ENCODE results near the gene ABCA5. TPM values are rescaled to one million over a fixed set of nuclear protein-coding genes. Genes with fewer than 3 reads are reported as not detected.

Gene ABCA5
- total and polyA plus RNA-seq, 2 of the 13 experiments (the other 11 are each of a cell fraction or from before 2014, with no cell fraction given): 9.7 to 10.1 TPM

GRCh38 chr17:69235338-69236058, 91.4 kb downstream of the ABCA5 start (continued):
- TF ChIP-seq RXRA (CRISPR knock-in tag; IDR thresholded peaks at IDR 0.05) (no peak), ZNF205 (CRISPR knock-in tag; IDR thresholded peaks at IDR 0.05) (0 out of 2 replicates have a peak, but pooled peaks have one; percentile 61), TOPORS (CRISPR knock-in tag; IDR thresholded peaks at IDR 0.05) (no peak), RFXANK (CRISPR knock-in tag; IDR thresholded peaks at IDR 0.05) (no peak), PAF1 (CRISPR knock-in tag; IDR thresholded peaks at IDR 0.05) (no peak), ZNF234 (CRISPR knock-in tag; conservative IDR thresholded peaks at IDR 0.05) (0 out of 2 replicates have a peak, but pooled peaks have one; percentile 27), SNAI1 (CRISPR knock-in tag; IDR thresholded peaks at IDR 0.05; ENCODE audit: borderline replicate concordance) (no peak), CREB3 (CRISPR knock-in tag; IDR thresholded peaks at IDR 0.05) (no peak), SKIL (CRISPR knock-in tag; IDR thresholded peaks at IDR 0.05; ENCODE audit: borderline replicate concordance) (no peak), ZNF570 (CRISPR knock-in tag; IDR thresholded peaks at IDR 0.05; ENCODE audit: borderline replicate concordance) (no peak), ZMYM2 (CRISPR knock-in tag; IDR thresholded peaks at IDR 0.05) (no peak), SALL1 (CRISPR knock-in tag; IDR thresholded peaks at IDR 0.05) (peak; percentile 89), REPIN1 (CRISPR knock-in tag; IDR thresholded peaks at IDR 0.05; ENCODE audit: borderline replicate concordance, low read depth) (peak; percentile 84; the same call in 1 of the 2 replicates), ZNF446 (CRISPR knock-in tag; IDR thresholded peaks at IDR 0.05) (no peak), CHCHD3 (CRISPR knock-in tag; IDR thresholded peaks at IDR 0.05) (no peak), ARNTL (CRISPR knock-in tag; IDR thresholded peaks at IDR 0.05) (no peak), ZC3H13 (CRISPR knock-in tag; IDR thresholded peaks at IDR 0.05) (no peak), ZBTB43 (CRISPR knock-in tag; conservative IDR thresholded peaks at IDR 0.05) (0 out of 2 replicates have a peak, but pooled peaks have one; percentile 45), E2F2 (CRISPR knock-in tag; IDR thresholded peaks at IDR 0.05; ENCODE audit: borderline replicate concordance) (no peak), ZNF274 (CRISPR knock-in tag; IDR thresholded peaks at IDR 0.05) (no peak), EEA1 (CRISPR knock-in tag; IDR thresholded peaks at IDR 0.05; ENCODE audit: borderline replicate concordance) (no peak), ZNF552 (CRISPR knock-in tag; IDR thresholded peaks at IDR 0.05; ENCODE audit: borderline replicate concordance) (no peak), ZNF562 (CRISPR knock-in tag; IDR thresholded peaks at IDR 0.05; ENCODE audit: borderline replicate concordance) (no peak)
- TF ChIP-seq, protein P1, sequence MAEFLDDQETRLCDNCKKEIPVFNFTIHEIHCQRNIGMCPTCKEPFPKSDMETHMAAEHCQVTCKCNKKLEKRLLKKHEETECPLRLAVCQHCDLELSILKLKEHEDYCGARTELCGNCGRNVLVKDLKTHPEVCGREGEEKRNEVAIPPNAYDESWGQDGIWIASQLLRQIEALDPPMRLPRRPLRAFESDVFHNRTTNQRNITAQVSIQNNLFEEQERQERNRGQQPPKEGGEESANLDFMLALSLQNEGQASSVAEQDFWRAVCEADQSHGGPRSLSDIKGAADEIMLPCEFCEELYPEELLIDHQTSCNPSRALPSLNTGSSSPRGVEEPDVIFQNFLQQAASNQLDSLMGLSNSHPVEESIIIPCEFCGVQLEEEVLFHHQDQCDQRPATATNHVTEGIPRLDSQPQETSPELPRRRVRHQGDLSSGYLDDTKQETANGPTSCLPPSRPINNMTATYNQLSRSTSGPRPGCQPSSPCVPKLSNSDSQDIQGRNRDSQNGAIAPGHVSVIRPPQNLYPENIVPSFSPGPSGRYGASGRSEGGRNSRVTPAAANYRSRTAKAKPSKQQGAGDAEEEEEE (CRISPR knock-in tag; IDR thresholded peaks at IDR 0.05; ENCODE audit: borderline replicate concordance): no peak
